Neural progenitor cell (in vitro differentiated cells): Measurements from ENCODE around the gene NFKB1.

Source experiments
- EZH2 ChIP-seq: fragments of 200-600 bp; sonication (generic); IDR thresholded peaks from 2 replicates; pipeline ENCODE4 v1.6.1; 2017; ENCODE audit warnings: antibody characterized with exemption, mild to moderate bottlenecking, moderate library complexity
- EZH2phosphoT487 ChIP-seq: fragments of 200-600 bp; sonication (generic); IDR thresholded peaks from 2 replicates; pipeline ENCODE4 v1.6.1; 2017; ENCODE audit warnings: antibody characterized with exemption
- TF ChIP-seq, protein P1 (sequence below): fragments of 200-600 bp; sonication (generic); IDR thresholded peaks from 2 replicates; pipeline ENCODE4 v1.5.1; 2017; ENCODE audit warnings: antibody characterized with exemption, mild to moderate bottlenecking

GRCh38 chr4:102592256-102592655 is 91.1 kb downstream of the NFKB1 start:
- TF ChIP-seq EZH2 (no peak), EZH2phosphoT487 (no peak)
- TF ChIP-seq, protein P1, sequence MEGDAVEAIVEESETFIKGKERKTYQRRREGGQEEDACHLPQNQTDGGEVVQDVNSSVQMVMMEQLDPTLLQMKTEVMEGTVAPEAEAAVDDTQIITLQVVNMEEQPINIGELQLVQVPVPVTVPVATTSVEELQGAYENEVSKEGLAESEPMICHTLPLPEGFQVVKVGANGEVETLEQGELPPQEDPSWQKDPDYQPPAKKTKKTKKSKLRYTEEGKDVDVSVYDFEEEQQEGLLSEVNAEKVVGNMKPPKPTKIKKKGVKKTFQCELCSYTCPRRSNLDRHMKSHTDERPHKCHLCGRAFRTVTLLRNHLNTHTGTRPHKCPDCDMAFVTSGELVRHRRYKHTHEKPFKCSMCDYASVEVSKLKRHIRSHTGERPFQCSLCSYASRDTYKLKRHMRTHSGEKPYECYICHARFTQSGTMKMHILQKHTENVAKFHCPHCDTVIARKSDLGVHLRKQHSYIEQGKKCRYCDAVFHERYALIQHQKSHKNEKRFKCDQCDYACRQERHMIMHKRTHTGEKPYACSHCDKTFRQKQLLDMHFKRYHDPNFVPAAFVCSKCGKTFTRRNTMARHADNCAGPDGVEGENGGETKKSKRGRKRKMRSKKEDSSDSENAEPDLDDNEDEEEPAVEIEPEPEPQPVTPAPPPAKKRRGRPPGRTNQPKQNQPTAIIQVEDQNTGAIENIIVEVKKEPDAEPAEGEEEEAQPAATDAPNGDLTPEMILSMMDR, result no peak
